CD4-positive, alpha-beta T cell treated with Interleukin-15 for 4 hours (primary cell): ENCODE measurements around the gene MINAR1.

Source experiments
- DNase-seq: peaks from one replicate; pipeline ENCODE4 v3.0.0-alpha.2; 2020; ENCODE audit warnings: low spot score

Gene MINAR1

DNA sequence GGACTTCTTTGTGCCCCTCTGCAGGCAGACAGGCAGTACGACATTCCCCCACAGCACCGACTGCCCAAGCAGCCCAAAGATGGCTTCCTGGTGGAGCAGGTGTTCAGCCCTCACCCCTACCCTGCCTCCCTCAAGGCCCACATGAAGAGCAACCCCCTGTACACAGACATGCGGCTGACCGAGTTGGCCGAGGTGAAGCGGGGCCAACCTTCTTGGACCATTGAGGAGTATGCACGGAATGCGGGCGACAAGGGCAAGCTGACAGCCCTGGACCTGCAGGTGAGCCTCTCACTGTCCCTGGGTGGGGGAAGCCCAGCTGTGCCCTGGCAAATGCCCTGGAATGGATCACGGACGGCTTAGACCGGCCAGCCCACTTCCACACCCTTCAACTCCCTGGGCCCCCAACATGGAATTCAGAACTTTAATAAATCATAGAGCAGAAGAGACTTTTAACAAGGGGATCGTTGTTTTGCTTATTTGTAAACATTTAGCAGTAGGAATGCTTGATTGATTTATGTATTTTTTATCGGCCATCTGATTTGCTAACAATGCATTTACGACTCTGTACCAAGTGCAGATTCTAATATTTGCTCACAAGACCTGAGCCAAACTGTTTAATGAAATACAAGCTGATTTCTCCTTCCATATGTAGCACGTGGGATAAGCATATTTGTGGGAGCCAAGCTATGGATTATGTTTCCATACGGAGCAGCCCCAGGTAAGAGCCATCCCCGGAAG is 31.1 kb downstream of the MINAR1 start:
- no peak for DNase-seq

- no peak for DNase-seq
Measured at GRCh38 chr15:79463781-79464270, 31.7 kb downstream of the MINAR1 start.

DNA sequence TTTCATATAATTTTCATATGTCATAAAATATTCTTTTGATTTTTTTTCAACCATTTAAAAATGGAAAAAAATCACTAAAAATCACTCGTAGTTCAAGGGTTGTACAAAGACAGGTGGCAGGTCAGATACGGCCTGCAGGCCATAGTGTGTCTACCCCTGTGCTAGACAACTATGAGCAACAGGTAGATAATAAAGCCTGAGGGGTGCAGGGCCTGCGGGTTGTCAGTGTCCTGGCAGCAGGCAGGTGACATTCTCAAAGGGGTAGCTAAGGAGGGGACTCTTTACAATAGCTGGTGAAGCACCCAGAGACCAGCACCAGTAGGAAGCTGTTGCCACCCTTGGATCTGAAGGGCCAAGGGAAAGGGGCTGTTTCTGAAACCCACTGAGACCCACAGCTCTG is 34.4 kb downstream of the MINAR1 start:
- no peak for DNase-seq

DNA sequence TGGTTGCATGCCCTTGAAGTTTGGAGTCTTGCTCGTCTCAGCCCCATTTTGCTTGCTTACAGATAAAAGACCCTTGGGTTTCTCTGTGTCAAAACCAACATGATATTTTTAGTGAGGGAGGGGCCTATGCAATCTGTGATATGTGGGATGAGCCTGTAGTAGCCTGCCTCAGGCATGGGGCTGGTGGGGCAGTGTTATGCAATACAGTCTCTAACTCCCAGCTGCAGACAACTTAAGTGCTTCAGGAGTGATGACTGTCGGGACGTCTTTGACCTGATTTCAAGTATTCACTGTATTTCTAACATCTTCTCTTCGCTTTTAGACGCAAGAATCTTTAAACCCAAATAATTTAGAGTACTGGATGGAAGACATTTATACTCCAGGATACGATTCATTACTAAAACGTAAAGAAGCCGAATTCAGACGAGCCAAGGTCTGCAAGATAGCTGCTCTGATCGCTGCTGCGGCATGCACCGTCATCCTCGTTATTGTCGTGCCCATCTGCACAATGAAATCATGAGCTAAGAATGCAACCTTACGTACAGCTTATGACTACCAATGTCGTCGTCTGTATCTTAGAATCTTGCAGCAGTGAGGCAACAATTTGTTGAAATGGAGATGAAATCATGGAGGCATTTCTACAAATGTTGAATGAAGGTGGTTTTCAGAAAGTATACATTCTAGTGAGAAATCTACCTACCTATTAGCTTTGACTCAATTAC is 35.9 kb downstream of the MINAR1 start:
- no peak for DNase-seq

GRCh38 chr15:79472446-79472845 is 40.3 kb downstream of the MINAR1 start:
- DNase-seq = no peak

- no peak for DNase-seq
Measured at GRCh38 chr15:79474252-79474651, 42.1 kb downstream of the MINAR1 start.

GRCh38 chr15:79475306-79475705 is 43.2 kb downstream of the MINAR1 start:
- DNase-seq = no peak

- DNase-seq = no peak
Measured at GRCh38 chr15:79478108-79478507, 46.0 kb downstream of the MINAR1 start.

DNA sequence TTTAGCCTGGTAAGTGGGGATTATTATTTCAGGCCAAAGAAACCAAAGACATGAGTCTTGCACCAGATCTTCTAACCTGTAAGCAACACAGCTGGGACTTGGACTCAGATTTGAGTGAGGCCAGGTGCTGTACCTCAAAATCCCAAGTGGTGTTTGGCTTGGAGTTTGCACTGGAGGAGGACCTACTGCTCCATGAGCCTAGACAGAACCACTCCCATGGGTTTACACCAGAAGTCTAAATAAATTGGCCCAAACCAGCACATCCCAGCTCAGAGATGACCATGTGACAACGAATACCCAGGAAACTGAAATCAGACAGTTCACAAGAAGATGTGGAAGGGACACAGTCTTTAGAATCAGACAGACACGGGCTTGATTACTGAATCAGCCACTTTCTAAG is 47.5 kb downstream of the MINAR1 start:
- no peak for DNase-seq

- DNase-seq = no peak
Measured at GRCh38 chr15:79481793-79482192, 49.7 kb downstream of the MINAR1 start.
